Natural killer cell (primary cell): ENCODE results near the gene PIK3R1. TPM values are rescaled to one million over a fixed set of nuclear protein-coding genes. Genes with fewer than 3 reads are reported as not detected.

Source experiments
- ATAC-seq, 3 donors: fragments of 150-1000 bp in 2 of 3; fragments of 200-7000 bp in 1 of 3; cut with Tn5 transposase; 1 replicate in 1 of 3; 2 replicates in 2 of 3; pipeline ENCODE4 v1.10.0; 2021; ENCODE audit warnings: mild to moderate bottlenecking in 2 of 3, moderate library complexity in 2 of 3
- DNase-seq, 2 donors: peaks; one replicate each; pipeline versions ENCODE4 v3.0.0 to v3.0.0-alpha.2; 2013 to 2021; ENCODE audit warnings: mixed read lengths in 1 of 2
- H3K27ac ChIP-seq: one replicate; pipeline ENCODE4 v1.5.1; 2013; ENCODE audit warnings: mild to moderate bottlenecking, low read length
- H3K27me3 ChIP-seq: one replicate; pipeline ENCODE4 v1.6.1; 2013; ENCODE audit warnings: low read length; ENCODE audit not compliant: control insufficient read depth, insufficient read depth
- H3K36me3 ChIP-seq: one replicate; pipeline ENCODE4 v1.6.1; 2013; ENCODE audit warnings: low read length; ENCODE audit not compliant: control insufficient read depth, insufficient read depth
- H3K4me1 ChIP-seq: one replicate; pipeline ENCODE4 v1.6.1; 2013; ENCODE audit warnings: low read length; ENCODE audit not compliant: control insufficient read depth, insufficient read depth
- H3K4me3 ChIP-seq: one replicate; pipeline ENCODE4 v1.5.1; 2013; ENCODE audit warnings: low read length
- H3K9me3 ChIP-seq: one replicate; pipeline ENCODE4 v1.6.1; 2013; ENCODE audit warnings: low read length; ENCODE audit not compliant: control insufficient read depth, insufficient read depth
- H3K27ac Mint-ChIP-seq, 2 donors: one replicate each; pipeline ENCODE4 v1.8.0; 2022; ENCODE audit warnings: mild to moderate bottlenecking in 2 of 2, mixed read lengths in 2 of 2, moderate library complexity in 1 of 2
- H3K27me3 Mint-ChIP-seq, 2 donors: one replicate each; pipeline ENCODE4 v1.8.0; 2022; ENCODE audit warnings: low read depth in 2 of 2, mixed read lengths in 2 of 2
- H3K36me3 Mint-ChIP-seq: one replicate; pipeline ENCODE4 v1.8.0; 2022; ENCODE audit warnings: mixed read lengths
- H3K4me1 Mint-ChIP-seq, 2 donors: one replicate each; pipeline ENCODE4 v1.8.0; 2022; ENCODE audit warnings: mixed read lengths in 2 of 2
- H3K4me3 Mint-ChIP-seq: one replicate; pipeline ENCODE4 v1.8.0; 2022; ENCODE audit warnings: mild to moderate bottlenecking, moderate library complexity, mixed read lengths
- H3K9me3 Mint-ChIP-seq, 2 donors: one replicate each; pipeline ENCODE4 v1.8.0; 2022; ENCODE audit warnings: mixed read lengths in 2 of 2
- WGBS: methylation state at CpG from one replicate; pipeline ENCODE4 v1.1.7; 2013; ENCODE audit warnings: missing lambda C conversion rate; ENCODE audit not compliant: insufficient coverage; 5-methylcytosine and 5-hydroxymethylcytosine counted together
- intact Hi-C: fragments of 100-400 bp; cut with micrococcal nuclease; formaldehyde crosslinking; loops from one replicate; pipeline ENCODE4 v1.14.2; 2022
- total RNA-seq, 4 donors: library from RNA; stranded (reverse); fragments of 120-200 nt in 1 of 4; gene quantifications; one replicate each; pipeline versions ENCODE4 v1.2.3 to v1.2.4, GENCODE V29; 2013 to 2022
- TF ChIP-seq, protein P1 (sequence below): fragments of 200-600 bp; IDR thresholded peaks from one replicate; pipeline ENCODE4 v1.8.0; 2022; ENCODE audit warnings: antibody characterized with exemption

The PIK3R1 gene
- total RNA-seq, 3 donors from 2014 or later (not counting 1 experiment from before 2014, with no cell fraction given) = 307 to 365 (median 313) TPM

- H3K4me1 ChIP-seq = peaks cover 21% of the 10 kb centered on the region
- peaks cover 75 to 77% of the 10 kb centered on the region in 2 donors for H3K4me1 Mint-ChIP-seq
- no peaks in the 10 kb centered on the region for H3K9me3 ChIP-seq
- H3K27me3 ChIP-seq = no peaks in the 10 kb centered on the region
- no peaks in the 10 kb centered on the region for H3K27me3 Mint-ChIP-seq
- no peak for ATAC-seq
- H3K9me3 Mint-ChIP-seq = no peaks in the 10 kb centered on the region
- DNase-seq = no peak
- H3K36me3 Mint-ChIP-seq = peaks cover 20% of the 10 kb centered on the region
- H3K27ac Mint-ChIP-seq = peak overlapping the region; percentile 92
- H3K27ac ChIP-seq = no peak overlapping the region
- peaks cover 36% of the 10 kb centered on the region for H3K36me3 ChIP-seq
- TF ChIP-seq, protein P1, sequence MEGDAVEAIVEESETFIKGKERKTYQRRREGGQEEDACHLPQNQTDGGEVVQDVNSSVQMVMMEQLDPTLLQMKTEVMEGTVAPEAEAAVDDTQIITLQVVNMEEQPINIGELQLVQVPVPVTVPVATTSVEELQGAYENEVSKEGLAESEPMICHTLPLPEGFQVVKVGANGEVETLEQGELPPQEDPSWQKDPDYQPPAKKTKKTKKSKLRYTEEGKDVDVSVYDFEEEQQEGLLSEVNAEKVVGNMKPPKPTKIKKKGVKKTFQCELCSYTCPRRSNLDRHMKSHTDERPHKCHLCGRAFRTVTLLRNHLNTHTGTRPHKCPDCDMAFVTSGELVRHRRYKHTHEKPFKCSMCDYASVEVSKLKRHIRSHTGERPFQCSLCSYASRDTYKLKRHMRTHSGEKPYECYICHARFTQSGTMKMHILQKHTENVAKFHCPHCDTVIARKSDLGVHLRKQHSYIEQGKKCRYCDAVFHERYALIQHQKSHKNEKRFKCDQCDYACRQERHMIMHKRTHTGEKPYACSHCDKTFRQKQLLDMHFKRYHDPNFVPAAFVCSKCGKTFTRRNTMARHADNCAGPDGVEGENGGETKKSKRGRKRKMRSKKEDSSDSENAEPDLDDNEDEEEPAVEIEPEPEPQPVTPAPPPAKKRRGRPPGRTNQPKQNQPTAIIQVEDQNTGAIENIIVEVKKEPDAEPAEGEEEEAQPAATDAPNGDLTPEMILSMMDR = no peak
- H3K4me3 ChIP-seq = no peak overlapping the region
- 100% methylated on average over 1 of the region's 4 CpGs for WGBS
- H3K4me3 Mint-ChIP-seq = peak overlapping the region; percentile 92
- intact Hi-C loops = loop anchor here (2.0 to 10.0 kb wide), 3 partner anchors 27 to 673 kb away; no protein-coding TSS in a partner anchor
Observed at GRCh38 chr5:68289498-68289897, 73.9 kb downstream of the PIK3R1 start.

DNA sequence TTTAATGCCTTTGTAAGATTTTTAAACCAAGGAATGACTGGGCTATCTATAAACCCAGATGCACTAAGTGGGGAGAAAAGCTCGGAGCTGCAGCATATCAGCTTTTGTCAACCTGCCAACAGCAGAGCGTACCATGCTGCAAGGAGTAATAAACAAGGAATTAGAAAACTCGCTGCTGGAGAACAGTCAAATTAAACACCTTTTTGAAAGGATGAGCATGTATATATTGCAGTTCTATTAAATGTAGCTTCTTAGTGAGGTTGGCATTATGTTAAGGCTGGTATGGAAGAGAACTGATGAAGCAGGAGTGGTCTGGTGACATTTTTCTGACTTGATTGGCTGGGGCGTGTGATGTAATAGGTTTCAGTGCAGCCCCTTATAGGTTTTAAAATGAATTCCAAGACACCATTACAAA lies 74.7 kb downstream of the PIK3R1 start:
- Histone ChIP-seq H3K36me3 (peaks cover 36% of the 10 kb centered on the region), H3K27ac (no peak overlapping the region), H3K27me3 (no peaks in the 10 kb centered on the region), H3K9me3 (no peaks in the 10 kb centered on the region), H3K4me1 (peaks cover 21% of the 10 kb centered on the region), H3K4me3 (no peak overlapping the region)
- 90% methylated on average over 3 of the region's 4 CpGs for WGBS
- H3K4me3 Mint-ChIP-seq = peak overlapping the region; percentile 70
- peaks cover 28% of the 10 kb centered on the region for H3K36me3 Mint-ChIP-seq
- peaks cover 67 to 70% of the 10 kb centered on the region in 2 donors for H3K4me1 Mint-ChIP-seq
- TF ChIP-seq, protein P1 = no peak
- H3K27me3 Mint-ChIP-seq = no peaks in the 10 kb centered on the region
- DNase-seq (no peak), ATAC-seq (no peak)
- H3K27ac Mint-ChIP-seq = peak overlapping the region; percentile 71 to 92
- intact Hi-C loops = no loop called here
- no peaks in the 10 kb centered on the region for H3K9me3 Mint-ChIP-seq

DNA sequence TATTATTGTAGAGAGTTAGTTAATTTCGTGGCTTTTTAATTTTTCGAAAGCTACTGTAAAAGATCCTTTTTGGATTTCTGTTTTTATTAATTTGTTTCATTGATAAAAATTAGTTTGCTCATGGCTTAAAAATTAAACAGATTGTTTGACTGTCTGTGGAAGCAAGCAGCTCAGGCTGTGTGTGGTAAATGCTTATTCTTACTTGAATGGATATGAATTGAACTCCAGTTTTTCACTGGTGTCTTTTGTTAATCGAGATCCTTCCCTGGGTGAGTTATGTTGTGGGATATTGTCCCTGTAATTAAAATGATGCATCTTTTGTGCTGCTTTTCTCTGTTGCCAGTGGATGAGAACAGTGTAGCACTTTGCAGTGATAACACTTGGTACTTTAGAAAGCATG lies 75.3 kb downstream of the PIK3R1 start:
- Histone ChIP-seq H3K9me3 (no peaks in the 10 kb centered on the region), H3K4me1 (peaks cover 21% of the 10 kb centered on the region), H3K27ac (no peak overlapping the region), H3K36me3 (peaks cover 42% of the 10 kb centered on the region), H3K27me3 (no peaks in the 10 kb centered on the region), H3K4me3 (no peak overlapping the region)
- intact Hi-C loops = no loop called here
- no peak for DNase-seq
- Mint-ChIP-seq H3K27ac (peak overlapping the region; percentile 71 to 92), H3K9me3 (no peaks in the 10 kb centered on the region), H3K4me3 (peak overlapping the region; percentile 10), H3K36me3 (peaks cover 34% of the 10 kb centered on the region), H3K4me1 (peaks cover 62 to 64% of the 10 kb centered on the region in 2 donors), H3K27me3 (no peaks in the 10 kb centered on the region)
- WGBS = 93% methylated on average over 3 of the region's 3 CpGs
- TF ChIP-seq, protein P1 = no peak
- no peak for ATAC-seq

DNA sequence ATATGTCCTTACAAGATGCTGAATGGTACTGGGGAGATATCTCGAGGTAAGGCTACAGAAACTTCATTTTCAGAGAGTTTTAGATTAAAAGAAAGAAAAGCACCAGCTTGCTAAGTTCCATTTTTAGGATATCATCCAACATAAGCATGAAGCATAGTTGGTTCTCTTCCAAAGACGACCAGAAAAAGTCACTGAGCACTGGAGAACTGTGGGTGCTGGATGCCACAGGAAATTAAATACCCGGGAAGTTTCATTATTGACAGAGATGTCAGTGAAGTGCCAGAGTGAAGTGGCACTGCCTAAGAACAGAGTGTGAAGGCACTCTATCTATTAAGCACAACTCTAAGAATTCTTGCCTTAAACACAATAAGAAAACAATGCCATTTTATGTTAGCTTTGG lies 76.8 kb downstream of the PIK3R1 start:
- Mint-ChIP-seq H3K4me3 (no peak overlapping the region), H3K4me1 (peaks cover 48 to 50% of the 10 kb centered on the region in 2 donors), H3K27me3 (no peaks in the 10 kb centered on the region), H3K27ac (peak overlapping the region; percentile 71 to 92), H3K36me3 (peaks cover 48% of the 10 kb centered on the region), H3K9me3 (no peaks in the 10 kb centered on the region)
- Histone ChIP-seq H3K4me3 (no peak overlapping the region), H3K9me3 (no peaks in the 10 kb centered on the region), H3K27ac (peak overlapping the region; percentile 2), H3K36me3 (peaks cover 57% of the 10 kb centered on the region), H3K4me1 (peaks cover 18% of the 10 kb centered on the region), H3K27me3 (no peaks in the 10 kb centered on the region)
- DNase-seq (no peak), ATAC-seq (no peak)
- TF ChIP-seq, protein P1 = no peak
- intact Hi-C loops = no loop called here
- WGBS = 64% methylated on average over 3 of the region's 3 CpGs
